Limb (tissue), 2 donors: ENCODE results near the gene TIGAR.

Source experiments
- DNase-seq, 2 donors: peaks; one replicate each; pipeline ENCODE4 v3.0.0-alpha.2; 2016; ENCODE audit errors: extremely low spot score in 2 of 2

The TIGAR gene, protein sequence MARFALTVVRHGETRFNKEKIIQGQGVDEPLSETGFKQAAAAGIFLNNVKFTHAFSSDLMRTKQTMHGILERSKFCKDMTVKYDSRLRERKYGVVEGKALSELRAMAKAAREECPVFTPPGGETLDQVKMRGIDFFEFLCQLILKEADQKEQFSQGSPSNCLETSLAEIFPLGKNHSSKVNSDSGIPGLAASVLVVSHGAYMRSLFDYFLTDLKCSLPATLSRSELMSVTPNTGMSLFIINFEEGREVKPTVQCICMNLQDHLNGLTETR

DNA sequence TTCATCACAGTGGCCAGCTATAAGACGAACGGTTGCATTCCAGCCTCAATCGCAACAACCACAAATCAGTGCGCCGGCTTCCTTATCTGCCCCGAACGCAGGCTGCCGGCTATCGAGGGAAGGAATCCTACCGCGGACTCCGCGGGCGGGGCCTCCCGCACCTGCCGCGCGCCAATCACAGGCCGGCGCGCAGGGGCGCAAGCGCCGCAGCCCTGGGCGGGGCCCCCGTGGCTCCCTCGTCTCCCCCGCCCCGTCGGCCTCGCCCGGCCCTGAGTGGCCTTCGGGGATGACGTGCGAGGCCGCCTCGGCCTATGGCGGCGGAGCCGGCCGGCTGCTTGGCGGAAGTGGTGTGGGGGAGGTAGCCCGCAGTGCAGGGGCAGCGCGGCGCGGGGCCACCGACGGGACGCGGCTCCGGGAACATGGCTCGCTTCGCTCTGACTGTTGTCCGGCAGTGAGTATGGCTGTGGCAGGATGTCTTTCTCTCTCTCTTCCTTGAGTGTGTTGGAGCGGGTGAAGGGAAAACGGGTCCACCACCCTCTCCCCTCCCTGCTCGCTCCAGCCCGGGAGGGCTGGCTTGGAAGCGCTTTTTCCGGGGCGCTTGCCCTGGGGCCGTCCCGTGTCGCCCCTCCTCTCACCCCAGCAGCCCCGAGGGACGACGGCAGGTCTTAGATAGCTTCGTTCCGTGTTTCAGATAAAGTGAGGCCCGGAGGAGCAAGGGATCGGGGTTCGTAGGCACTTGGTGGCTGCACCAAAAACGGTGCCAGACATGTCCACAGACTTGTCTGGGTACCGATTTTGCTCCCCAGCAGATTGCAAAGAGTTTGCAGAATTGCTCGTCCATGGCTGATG is at the start of gene TIGAR:
TSS of gene TIGAR (plus strand) at position 361 of the 849 bp plus-strand sequence. CDS start at position 420, 59 bp downstream.
- DNase-seq, result peak; percentile 94 to 96

DNA sequence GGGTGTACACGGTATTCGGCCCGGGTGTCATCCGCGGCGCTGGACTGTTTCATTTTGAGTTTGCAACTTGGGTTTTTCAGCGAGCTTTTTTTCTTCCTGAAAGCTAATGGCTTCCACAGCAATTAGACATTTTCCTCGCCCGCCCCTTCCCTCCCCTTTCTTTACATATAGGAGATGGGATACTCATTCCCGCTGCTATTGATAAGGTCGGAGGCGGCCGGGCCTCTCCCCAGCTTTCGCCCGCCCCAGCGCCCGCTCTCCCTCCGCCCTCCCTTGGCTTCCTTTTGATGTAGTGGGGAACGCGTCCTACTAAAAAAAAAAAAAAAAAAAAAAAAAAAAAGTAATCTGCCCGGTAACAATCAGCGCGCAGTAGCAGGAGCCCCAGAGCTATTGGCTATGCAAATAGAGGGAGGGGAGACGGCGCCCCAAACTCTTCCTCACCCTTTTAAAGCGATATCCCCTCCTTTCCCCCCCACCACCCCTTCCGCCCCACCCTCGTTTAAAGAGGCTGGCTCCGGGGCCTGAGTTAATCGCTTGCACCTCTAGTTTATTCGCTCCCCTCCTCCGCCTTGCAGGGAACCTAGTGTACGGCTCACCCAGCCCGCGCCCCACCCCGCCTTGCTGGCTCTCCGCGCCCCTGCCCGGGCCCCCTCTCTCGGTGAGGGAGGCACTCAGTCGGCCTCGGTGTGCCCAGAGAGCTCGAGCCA is 49.1 kb upstream of the TIGAR start:
- peak; percentile 90 to 94 for DNase-seq

DNA sequence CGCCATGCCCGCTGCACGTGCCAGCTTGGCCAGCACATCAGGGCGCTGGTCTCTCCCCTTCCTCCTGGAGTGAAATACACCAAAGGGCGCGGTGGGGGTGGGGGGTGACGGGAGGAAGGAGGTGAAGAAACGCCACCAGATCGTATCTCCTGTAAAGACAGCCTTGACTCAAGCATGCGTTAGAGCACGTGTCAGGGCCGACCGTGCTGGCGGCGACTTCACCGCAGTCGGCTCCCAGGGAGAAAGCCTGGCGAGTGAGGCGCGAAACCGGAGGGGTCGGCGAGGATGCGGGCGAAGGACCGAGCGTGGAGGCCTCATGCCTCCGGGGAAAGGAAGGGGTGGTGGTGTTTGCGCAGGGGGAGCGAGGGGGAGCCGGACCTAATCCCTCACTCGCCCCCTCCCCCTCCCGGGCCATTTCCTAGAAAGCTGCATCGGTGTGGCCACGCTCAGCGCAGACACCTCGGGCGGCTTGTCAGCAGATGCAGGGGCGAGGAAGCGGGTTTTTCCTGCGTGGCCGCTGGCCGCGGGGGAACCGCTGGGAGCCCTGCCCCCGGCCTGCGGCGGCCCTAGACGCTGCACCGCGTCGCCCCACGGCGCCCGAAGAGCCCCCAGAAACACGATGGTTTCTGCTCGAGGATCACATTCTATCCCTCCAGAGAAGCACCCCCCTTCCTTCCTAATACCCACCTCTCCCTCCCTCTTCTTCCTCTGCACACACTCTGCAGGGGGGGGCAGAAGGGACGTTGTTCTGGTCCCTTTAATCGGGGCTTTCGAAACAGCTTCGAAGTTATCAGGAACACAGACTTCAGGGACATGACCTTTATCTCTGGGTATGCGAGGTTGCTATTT is 48.4 kb upstream of the TIGAR start:
- peak in 1 of 2 donors; percentile 84 for DNase-seq

DNA sequence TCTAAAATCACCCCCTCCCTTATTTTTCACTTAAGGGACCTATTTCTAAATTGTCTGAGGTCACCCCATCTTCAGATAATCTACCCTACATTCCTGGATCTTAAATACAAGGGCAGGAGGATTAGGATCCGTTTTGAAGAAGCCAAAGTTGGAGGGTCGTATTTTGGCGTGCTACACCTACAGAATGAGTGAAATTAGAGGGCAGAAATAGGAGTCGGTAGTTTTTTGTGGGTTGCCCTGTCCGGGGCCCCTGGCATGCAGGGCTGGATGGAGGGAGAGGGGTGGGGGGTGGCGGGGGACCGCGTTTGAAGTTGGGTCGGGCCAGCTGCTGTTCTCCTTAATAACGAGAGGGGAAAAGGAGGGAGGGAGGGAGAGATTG is 47.8 kb upstream of the TIGAR start:
- DNase-seq, result peak in 1 of 2 donors; percentile 93

DNA sequence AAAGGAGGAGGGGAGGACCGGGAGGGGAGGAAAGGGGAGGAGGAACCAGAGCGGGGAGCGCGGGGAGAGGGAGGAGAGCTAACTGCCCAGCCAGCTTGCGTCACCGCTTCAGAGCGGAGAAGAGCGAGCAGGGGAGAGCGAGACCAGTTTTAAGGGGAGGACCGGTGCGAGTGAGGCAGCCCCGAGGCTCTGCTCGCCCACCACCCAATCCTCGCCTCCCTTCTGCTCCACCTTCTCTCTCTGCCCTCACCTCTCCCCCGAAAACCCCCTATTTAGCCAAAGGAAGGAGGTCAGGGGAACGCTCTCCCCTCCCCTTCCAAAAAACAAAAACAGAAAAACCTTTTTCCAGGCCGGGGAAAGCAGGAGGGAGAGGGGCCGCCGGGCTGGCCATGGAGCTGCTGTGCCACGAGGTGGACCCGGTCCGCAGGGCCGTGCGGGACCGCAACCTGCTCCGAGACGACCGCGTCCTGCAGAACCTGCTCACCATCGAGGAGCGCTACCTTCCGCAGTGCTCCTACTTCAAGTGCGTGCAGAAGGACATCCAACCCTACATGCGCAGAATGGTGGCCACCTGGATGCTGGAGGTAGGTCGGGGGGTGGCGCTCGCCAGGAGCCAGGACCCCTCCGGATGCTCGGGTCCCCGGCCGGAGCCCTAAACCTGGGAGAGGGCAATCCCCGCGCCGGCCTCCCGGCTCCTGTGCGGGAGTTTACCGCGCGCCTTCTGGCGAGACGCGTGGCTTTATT is 47.2 kb upstream of the TIGAR start, which contains the start of gene CCND2:
TSS of gene CCND2 (plus strand) at position 111 of the 744 bp plus-strand sequence. CDS start at position 390, 279 bp downstream.
- peak in 1 of 2 donors; percentile 96 for DNase-seq

DNA sequence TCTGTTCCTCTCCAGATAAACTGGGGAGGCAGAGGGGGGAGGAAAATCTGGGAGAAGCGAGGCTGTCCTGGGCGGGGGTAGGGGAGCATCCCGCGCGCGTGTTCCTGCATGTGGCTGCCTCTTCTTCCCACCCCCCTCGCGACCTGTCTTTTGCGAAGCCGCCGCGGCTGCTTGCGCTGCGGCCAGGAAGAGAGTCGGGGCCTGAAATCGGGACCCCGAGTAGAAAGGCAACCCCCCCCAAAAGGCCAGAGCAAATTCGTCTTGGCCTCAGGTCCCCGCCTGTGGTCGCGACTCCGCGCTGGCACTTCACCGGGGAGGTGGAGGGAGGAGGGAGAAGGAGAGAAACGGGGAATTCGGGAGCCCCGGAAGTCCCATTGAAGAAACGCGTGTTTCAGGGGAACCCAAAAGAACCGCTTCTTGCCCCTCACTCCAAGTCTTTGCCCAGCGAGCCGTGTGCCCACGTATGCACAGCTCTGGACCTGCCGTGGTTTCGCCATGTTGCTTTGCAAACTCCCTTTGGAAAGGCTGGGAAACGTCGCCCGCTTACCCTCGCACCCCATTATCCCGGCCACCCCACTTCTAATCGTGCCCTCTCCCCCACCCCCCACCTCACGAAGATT is 46.5 kb upstream of the TIGAR start:
- DNase-seq, result peak in 1 of 2 donors; percentile 72

DNA sequence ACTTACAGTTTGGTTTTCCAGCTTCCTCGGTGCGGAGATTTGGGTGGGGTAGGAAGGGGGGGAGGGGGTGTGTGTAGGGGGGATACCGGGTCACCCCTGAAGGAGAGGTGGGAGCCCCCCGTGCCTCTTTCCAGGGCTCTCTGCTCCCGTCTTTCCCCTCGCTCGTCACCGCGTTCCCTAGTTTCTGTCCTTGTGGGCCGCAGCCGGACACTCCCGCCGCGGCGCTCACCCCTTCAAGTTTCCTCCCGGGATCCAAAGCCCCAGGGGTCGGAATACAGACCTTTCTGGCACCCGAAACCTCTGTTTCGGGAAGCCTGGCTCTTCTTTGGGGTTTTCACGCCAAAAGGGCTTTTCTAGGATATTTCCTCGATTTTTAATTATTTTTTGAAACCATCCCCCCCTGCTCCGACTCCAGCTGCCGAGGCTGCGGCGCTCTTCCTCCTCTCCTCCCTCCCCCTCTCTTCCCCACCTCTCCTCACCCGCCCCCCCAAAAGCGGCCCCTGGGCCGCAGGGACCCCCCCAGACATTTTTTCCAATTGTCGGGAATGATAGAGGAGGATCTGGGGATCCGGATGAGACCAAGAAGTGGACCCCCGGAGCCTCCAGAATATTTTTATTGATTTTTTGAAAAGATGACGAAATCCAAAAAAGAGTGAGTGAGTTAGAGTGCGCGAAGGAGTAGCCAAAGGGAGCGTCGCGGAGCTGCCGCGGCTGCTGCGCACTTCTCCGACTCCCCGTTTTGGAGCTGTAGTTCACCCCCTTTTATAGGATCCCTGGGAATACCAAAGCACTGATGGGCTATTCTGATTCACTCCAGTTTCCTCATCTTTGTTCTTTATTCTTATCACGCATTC is 45.8 kb upstream of the TIGAR start:
- DNase-seq, result peak; percentile 55 to 66

DNA sequence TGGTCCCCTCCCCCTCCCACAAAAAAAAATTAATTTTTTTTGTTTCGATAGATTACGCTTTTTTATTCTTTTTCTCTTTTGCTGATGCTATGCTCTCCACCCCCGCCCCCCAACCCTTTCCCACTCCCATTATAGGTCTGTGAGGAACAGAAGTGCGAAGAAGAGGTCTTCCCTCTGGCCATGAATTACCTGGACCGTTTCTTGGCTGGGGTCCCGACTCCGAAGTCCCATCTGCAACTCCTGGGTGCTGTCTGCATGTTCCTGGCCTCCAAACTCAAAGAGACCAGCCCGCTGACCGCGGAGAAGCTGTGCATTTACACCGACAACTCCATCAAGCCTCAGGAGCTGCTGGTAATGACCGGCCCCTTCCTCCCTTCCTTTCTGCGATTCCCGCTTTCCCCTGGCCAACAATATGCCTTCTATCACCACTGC is 45.1 kb upstream of the TIGAR start:
- DNase-seq, result peak in 1 of 2 donors; percentile 63

DNA sequence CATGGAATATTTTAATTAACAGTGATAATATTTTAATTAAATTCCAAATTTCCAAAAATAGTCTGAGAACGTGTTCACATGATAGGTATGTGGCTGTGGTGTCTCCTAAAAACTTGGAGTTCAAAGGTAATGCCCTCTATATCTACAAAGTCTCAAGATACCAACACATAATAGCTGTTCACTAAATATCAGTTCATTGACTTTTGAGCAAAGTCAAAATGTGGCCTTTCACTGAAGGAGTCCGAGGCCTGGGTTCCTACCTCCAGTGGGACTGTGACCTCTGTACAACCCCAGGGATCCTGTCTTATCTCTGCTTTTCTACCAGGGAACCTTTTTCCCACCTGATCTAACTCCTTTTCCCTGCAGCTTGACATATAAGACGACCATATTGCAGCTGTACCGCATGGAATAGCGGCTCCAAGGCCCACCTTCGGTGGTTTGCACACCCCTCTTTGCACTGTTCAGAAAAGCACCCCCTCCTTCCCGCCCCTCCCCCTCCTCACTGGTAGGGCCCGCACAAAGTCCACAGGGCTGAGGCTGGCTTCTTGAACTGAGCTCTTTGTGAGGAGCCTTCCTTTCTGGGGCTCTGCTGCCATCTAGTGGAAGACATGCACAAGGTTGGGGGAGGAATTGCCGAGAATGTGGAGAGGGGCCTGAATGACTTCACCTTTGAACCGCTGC is 44.3 kb upstream of the TIGAR start:
- peak; percentile 92 to 96 for DNase-seq

DNA sequence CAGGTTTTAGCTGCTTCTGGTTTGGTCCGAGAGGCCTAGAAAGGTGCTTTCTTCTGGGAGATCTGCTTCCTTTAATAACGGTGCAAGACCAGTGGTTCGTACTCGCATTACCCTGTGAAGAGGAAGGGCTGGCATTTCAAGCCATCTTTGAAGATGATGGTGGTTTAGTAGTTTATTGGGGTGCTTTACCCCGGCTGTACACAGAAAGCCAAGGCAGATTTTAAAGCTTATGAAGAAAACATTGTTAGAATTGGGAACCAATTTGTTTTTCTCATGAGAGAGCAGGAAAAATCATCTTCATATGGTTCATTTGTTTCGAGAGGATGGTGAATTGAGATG is 43.8 kb upstream of the TIGAR start:
- DNase-seq, result no peak

DNA sequence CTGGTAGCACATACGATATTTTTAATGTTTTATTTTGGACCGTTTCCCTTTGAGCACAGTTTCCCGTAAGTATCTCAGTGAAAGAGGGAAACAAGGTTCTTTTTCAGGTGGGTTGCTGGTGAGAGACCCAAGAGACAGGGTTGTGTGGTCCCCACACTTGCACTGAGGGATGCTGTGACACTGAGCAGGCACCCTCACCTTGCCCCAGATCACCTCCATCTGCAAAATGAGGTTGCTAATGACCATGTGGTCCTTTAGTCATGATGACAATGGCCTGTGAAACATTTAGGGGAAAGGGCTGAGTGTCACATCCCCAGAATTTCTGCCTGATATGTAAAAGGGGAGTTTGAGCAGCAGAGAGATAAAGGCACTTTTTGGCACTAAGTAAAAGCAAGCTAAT is 43.2 kb upstream of the TIGAR start:
- no peak for DNase-seq

DNA sequence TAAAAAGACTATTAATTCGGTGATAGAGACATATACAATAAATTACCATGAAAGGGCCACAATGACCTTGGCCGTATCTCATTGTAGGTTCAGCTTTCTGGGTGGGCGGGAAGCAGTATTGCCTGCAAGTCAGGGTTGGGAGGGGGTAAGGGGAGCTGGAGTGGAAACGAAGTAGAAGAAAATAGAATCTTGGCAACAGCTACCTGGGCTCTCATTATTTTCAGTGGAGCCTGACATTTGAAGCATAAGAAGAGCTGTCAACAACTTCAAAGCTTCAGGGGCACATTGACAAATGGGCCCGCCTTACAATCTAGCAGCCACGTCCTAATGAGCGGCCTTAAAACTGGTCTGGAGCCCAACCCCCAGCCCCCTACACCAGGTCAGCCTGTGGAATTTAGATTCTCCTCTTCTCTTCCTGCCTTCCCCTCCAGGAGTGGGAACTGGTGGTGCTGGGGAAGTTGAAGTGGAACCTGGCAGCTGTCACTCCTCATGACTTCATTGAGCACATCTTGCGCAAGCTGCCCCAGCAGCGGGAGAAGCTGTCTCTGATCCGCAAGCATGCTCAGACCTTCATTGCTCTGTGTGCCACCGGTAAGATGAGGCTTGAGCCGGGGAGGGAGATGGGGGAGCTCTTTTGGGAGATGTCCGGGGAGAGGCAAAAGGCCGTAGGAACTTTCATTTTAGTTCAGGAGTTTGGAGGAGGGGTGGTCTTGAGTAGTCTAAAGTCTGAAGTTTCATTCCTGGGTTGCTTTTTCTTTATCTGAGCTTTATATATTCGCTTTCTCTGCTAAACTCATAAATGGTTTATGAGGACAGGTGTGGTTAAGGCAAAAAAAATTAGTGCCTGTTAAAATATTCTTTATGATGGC is 42.5 kb upstream of the TIGAR start:
- DNase-seq, result peak in 1 of 2 donors; percentile 10

DNA sequence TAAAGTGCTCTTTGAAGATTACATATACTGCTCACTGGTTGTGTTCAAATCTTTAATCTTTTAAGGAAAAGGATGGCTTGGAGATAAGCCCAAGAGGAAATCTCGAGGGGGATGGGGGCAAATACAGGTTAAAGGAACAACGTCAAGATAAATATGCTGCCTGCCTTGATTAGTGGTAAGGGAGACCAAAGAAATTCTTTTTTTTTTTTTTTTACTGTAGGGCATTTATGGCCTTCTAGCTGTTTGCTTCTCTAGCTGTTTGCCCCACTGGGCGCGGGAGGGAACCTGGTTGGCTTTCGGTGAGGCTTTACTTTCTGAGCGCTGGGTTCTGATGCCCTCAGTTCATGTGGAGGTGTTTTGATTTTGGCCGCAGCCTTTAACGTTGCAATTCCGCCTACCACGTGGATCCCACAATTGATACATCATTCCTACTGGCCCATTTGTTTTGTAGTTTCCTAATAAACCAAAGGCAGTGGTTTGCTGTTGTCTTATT is 41.8 kb upstream of the TIGAR start:
- no peak for DNase-seq

DNA sequence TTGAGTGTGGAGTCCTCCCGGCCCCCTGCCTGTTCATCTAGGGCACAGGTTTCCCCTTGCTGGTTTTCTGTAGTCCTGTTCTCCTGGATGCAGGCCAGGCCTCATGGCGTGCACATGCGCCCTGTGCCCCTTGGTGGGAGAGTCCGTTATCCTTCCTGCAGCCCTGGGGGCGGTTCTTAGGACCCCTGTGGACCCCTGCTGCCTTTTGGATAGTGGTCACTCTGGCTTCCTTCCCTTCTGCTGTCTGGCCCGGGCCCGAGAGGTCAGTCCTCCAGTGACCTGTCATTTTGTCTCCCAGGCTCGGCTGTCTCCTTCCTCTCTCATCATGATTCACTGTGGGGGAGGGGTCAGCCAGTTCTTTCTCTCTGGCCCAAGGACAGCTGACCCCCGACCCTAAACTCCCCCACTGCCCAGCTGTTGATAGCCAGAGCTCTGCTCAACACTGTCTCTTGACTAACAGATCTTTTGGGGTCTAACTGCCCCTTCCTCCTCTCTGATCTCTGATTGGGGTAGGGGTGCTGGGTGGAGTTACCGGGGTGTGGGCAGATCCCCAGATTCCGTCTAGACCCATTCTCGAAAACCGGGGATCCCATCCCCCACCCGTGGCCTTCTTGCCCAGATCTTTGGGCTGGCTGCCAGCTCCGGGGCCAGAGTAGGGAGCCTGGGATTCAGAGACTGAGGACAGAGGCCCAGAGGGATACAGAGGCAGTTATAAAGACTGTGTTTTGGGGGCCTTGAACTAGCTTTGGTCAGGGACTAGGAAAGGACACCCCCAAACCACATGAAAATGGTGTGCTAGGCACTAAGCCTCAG is 40.5 kb upstream of the TIGAR start:
- peak in 1 of 2 donors; percentile 69 for DNase-seq

DNA sequence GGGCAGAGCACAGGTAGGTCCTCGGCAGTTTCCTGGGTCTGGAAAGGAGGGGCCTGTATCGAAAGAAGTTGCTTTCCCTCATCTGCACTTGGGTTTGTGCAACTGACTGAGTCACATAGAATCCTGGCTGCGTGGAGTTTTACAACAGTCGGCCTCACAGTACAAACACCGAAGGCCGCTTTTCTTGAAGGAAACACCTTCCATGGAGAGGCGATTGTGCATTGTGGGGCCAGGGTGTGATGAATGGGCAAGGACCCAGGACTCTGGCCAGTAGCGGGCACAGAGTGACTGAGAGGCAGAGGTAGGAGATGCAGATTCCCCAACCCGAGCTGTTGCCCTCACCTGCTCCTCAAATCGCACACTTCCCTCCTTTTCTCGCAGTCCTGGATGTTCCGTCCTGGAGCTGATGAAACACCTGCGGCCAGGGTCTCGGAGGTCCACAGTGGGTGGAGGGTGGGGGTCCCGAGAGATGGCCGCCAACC is 39.8 kb upstream of the TIGAR start:
- DNase-seq, result no peak
